Muscle of leg (tissue), 9 donors: ENCODE measurements around the gene DNAAF3. TPM values are rescaled to one million over a fixed set of nuclear protein-coding genes. Genes with fewer than 3 reads are reported as not detected.

Experiments used
- polyA plus RNA-seq, 8 donors: library from polyadenylated mRNA; unstranded; fragments of 120-200 nt; gene quantifications; one replicate each; pipeline versions ENCODE4 v1.2.1 to v1.2.3, GENCODE V29; 2013; ENCODE audit warnings: inconsistent platforms in 1 of 8, low replicate concordance in 1 of 8; ENCODE audit not compliant: insufficient read length in 8 of 8, insufficient read depth in 1 of 8
- total RNA-seq: library from RNA; stranded (reverse); fragments of 120-200 nt; gene quantifications from one replicate; pipeline ENCODE4 v1.2.4, GENCODE V29; 2013

DNAAF3 gene
- total and polyA plus RNA-seq, 9 donors, result 0.13 to 1.1 (median 0.31) TPM

Other genes starting within 250 kb of the DNAAF3 start
- gene NLRP7, start 219.1 kb downstream of the DNAAF3 start, total RNA-seq, result not detected
- gene NLRP7, start 219.1 kb downstream of the DNAAF3 start, polyA plus RNA-seq, result under 1 TPM in 2 of 8 donors, not detected in 6; 0.08 to 0.09 TPM
- 1.3 TPM for gene NLRP2, start 200.2 kb downstream of the DNAAF3 start, total RNA-seq
- gene NLRP2, start 200.2 kb downstream of the DNAAF3 start, polyA plus RNA-seq, result 1 to 10 TPM in 4 of 8 donors, under 1 TPM in 4; 0.31 to 3.5 (median 0.96) TPM
- 0.09 TPM for gene GP6, start 128.3 kb downstream of the DNAAF3 start, total RNA-seq
- under 1 TPM in 7 of 8 donors, not detected in 1; 0.10 to 0.56 (median 0.20) TPM for gene GP6, start 128.3 kb downstream of the DNAAF3 start, polyA plus RNA-seq
- 11.5 TPM for gene RDH13, start 103.5 kb downstream of the DNAAF3 start, total RNA-seq
- 10 to 100 TPM in 7 of 8 donors, 1 to 10 TPM in 1; 7.2 to 16.7 (median 12.1) TPM for gene RDH13, start 103.5 kb downstream of the DNAAF3 start, polyA plus RNA-seq
- 2.3 TPM for gene EPS8L1, start 90.7 kb downstream of the DNAAF3 start, total RNA-seq
- 1 to 10 TPM; 2.0 to 8.4 (median 4.2) TPM for gene EPS8L1, start 90.7 kb downstream of the DNAAF3 start, polyA plus RNA-seq
- gene PPP1R12C, start 49.0 kb downstream of the DNAAF3 start, total RNA-seq, result 59.9 TPM
- 100 to 1,000 TPM in 3 of 8 donors, 10 to 100 TPM in 5; 59.4 to 106 (median 92.8) TPM for gene PPP1R12C, start 49.0 kb downstream of the DNAAF3 start, polyA plus RNA-seq
- gene TNNT1, start 17.4 kb downstream of the DNAAF3 start, total RNA-seq, result 387 TPM
- gene TNNT1, start 17.4 kb downstream of the DNAAF3 start, polyA plus RNA-seq, result 1,000 to 10,000 TPM in 2 of 8 donors, 100 to 1,000 TPM in 6; 448 to 1,171 (median 607) TPM
- gene TNNI3, start 8.9 kb downstream of the DNAAF3 start, total RNA-seq, result 0.80 TPM
- gene TNNI3, start 8.9 kb downstream of the DNAAF3 start, polyA plus RNA-seq, result 1 to 10 TPM; 1.1 to 3.1 (median 1.5) TPM
- gene SYT5, start 13.7 kb upstream of the DNAAF3 start, total RNA-seq, result not detected
- gene SYT5, start 13.7 kb upstream of the DNAAF3 start, polyA plus RNA-seq, result 1 to 10 TPM in 1 of 8 donors, under 1 TPM in 4, not detected in 3; 0.07 to 2.0 (median 0.08) TPM
- 0.58 TPM for gene PTPRH, start 42.9 kb upstream of the DNAAF3 start, total RNA-seq
- 1 to 10 TPM in 1 of 8 donors, under 1 TPM in 7; 0.14 to 2.1 (median 0.24) TPM for gene PTPRH, start 42.9 kb upstream of the DNAAF3 start, polyA plus RNA-seq
- 1.1 TPM for gene TMEM86B, start 62.1 kb upstream of the DNAAF3 start, total RNA-seq
- gene TMEM86B, start 62.1 kb upstream of the DNAAF3 start, polyA plus RNA-seq, result 1 to 10 TPM; 1.8 to 4.8 (median 2.9) TPM
- 12.5 TPM for gene PPP6R1, start 92.4 kb upstream of the DNAAF3 start, total RNA-seq
- 10 to 100 TPM; 26.3 to 37.2 (median 32.3) TPM for gene PPP6R1, start 92.4 kb upstream of the DNAAF3 start, polyA plus RNA-seq
- gene HSPBP1, start 113.5 kb upstream of the DNAAF3 start, total RNA-seq, result 14.5 TPM
- gene HSPBP1, start 113.5 kb upstream of the DNAAF3 start, polyA plus RNA-seq, result 10 to 100 TPM; 26.2 to 34.9 (median 30.6) TPM
- gene BRSK1, start 117.4 kb upstream of the DNAAF3 start, total RNA-seq, result 5.4 TPM
- 10 to 100 TPM in 5 of 8 donors, 1 to 10 TPM in 3; 7.4 to 13.7 (median 10.6) TPM for gene BRSK1, start 117.4 kb upstream of the DNAAF3 start, polyA plus RNA-seq
- gene TMEM150B, start 158.7 kb upstream of the DNAAF3 start, total RNA-seq, result 0.53 TPM
- 1 to 10 TPM in 3 of 8 donors, under 1 TPM in 5; 0.36 to 3.8 (median 0.87) TPM for gene TMEM150B, start 158.7 kb upstream of the DNAAF3 start, polyA plus RNA-seq
- 16.9 TPM for gene KMT5C, start 173.3 kb upstream of the DNAAF3 start, total RNA-seq
- 10 to 100 TPM; 13.4 to 34.1 (median 24.7) TPM for gene KMT5C, start 173.3 kb upstream of the DNAAF3 start, polyA plus RNA-seq
- gene COX6B2, start 188.1 kb upstream of the DNAAF3 start, total RNA-seq, result not detected
- 1 to 10 TPM in 1 of 8 donors, under 1 TPM in 5, not detected in 2; 0.09 to 2.4 (median 0.23) TPM for gene COX6B2, start 188.1 kb upstream of the DNAAF3 start, polyA plus RNA-seq
- gene GARIN5B, start 196.6 kb upstream of the DNAAF3 start, total RNA-seq, result not detected
- gene GARIN5B, start 196.6 kb upstream of the DNAAF3 start, polyA plus RNA-seq, result not detected
- gene IL11, start 203.8 kb upstream of the DNAAF3 start, total RNA-seq, result 0.31 TPM
- gene IL11, start 203.8 kb upstream of the DNAAF3 start, polyA plus RNA-seq, result under 1 TPM; 0.12 to 0.61 (median 0.40) TPM
- not detected for gene TMEM190, start 210.2 kb upstream of the DNAAF3 start, total RNA-seq
- gene TMEM190, start 210.2 kb upstream of the DNAAF3 start, polyA plus RNA-seq, result under 1 TPM in 1 of 8 donors, not detected in 7; 0.50 TPM
- 0.18 TPM for gene TMEM238, start 217.7 kb upstream of the DNAAF3 start, total RNA-seq
- under 1 TPM; 0.14 to 0.49 (median 0.27) TPM for gene TMEM238, start 217.7 kb upstream of the DNAAF3 start, polyA plus RNA-seq
- 463 TPM for gene RPL28, start 219.3 kb upstream of the DNAAF3 start, total RNA-seq
- gene RPL28, start 219.3 kb upstream of the DNAAF3 start, polyA plus RNA-seq, result 1,000 to 10,000 TPM; 1,674 to 2,410 (median 1,842) TPM
- gene UBE2S, start 241.2 kb upstream of the DNAAF3 start, total RNA-seq, result 31.4 TPM
- gene UBE2S, start 241.2 kb upstream of the DNAAF3 start, polyA plus RNA-seq, result 10 to 100 TPM; 40.8 to 70.1 (median 60.1) TPM